PC-3 (cell line): ENCODE data around the gene AGO3. TPM values are rescaled to one million over a fixed set of nuclear protein-coding genes. Genes with fewer than 3 reads are reported as not detected.

Experiments
- ATAC-seq: fragments of 200-7000 bp; cut with Tn5 transposase; 2 replicates; pipeline ENCODE4 v1.9.1; 2020; ENCODE audit warnings: mild to moderate bottlenecking, moderate library complexity
- BruUV-seq: library from RNA; stranded (reverse); fragments of 400-500 nt; replicated peaks from 2 replicates; lab custom pipeline; 2021; lab: Mats Ljungman, UMichigan
- CTCF ChIA-PET: fragments of 300-600 bp; sonication (Branson Sonifier 250); formaldehyde crosslinking; loops from one replicate; lab custom pipeline; 2022; ENCODE audit warnings: antibody characterized with exemption; lab: Charles Lee
- POLR2A ChIA-PET: fragments of 300-600 bp; sonication (Branson Sonifier 250); formaldehyde crosslinking; loops from one replicate; lab custom pipeline; 2022; ENCODE audit warnings: antibody characterized with exemption; ENCODE audit not compliant: unreplicated experiment; lab: Charles Lee
- DNase-seq: peaks from one replicate; pipeline ENCODE4 v3.0.0-alpha.2; 2015
- H2AFZ ChIP-seq: fragments of 300-600 bp; sonication (generic); 2 replicates; pipeline ENCODE4 v1.6.0; 2016; ENCODE audit warnings: antibody characterized with exemption, low read length
- H3F3A ChIP-seq: fragments of 300-600 bp; sonication (generic); one replicate; pipeline ENCODE4 v1.6.0; 2017; ENCODE audit warnings: antibody characterized with exemption, low read length, control low read depth, mild to moderate bottlenecking; ENCODE audit not compliant: unreplicated experiment
- H3K27ac ChIP-seq: fragments of 300-600 bp; sonication (generic); 2 replicates; pipeline ENCODE4 v1.5.1; 2016; ENCODE audit warnings: mild to moderate bottlenecking, low read length
- H3K27me3 ChIP-seq: fragments of 300-600 bp; sonication (generic); 2 replicates; pipeline ENCODE4 v1.6.1; 2016; ENCODE audit warnings: low read length, mixed read lengths
- H3K36me3 ChIP-seq: fragments of 300-600 bp; sonication (generic); 2 replicates; pipeline ENCODE4 v1.6.1; 2016; ENCODE audit warnings: low read depth, mixed run types, low read length, mixed read lengths
- H3K4me1 ChIP-seq: fragments of 300-600 bp; sonication (generic); 2 replicates; pipeline ENCODE4 v1.5.1; 2016; ENCODE audit warnings: low read length; ENCODE audit not compliant: insufficient read depth
- H3K4me2 ChIP-seq: fragments of 300-600 bp; sonication (generic); 2 replicates; pipeline ENCODE4 v1.6.0; 2016; ENCODE audit warnings: low read length
- H3K4me3 ChIP-seq: fragments of 300-600 bp; sonication (generic); 2 replicates; pipeline ENCODE4 v1.5.1; 2016; ENCODE audit warnings: mild to moderate bottlenecking, low read length, mixed read lengths
- H3K79me2 ChIP-seq: fragments of 300-600 bp; sonication (generic); 2 replicates; pipeline ENCODE4 v1.6.1; 2017; ENCODE audit warnings: low read length, mixed read lengths
- H3K9ac ChIP-seq: fragments of 300-600 bp; sonication (generic); 2 replicates; pipeline ENCODE4 v1.6.0; 2016; ENCODE audit warnings: mild to moderate bottlenecking, low read length
- H3K9me2 ChIP-seq: fragments of 300-600 bp; sonication (generic); replicated peaks from 2 replicates; pipeline ENCODE4 v1.6.1; 2016; ENCODE audit warnings: mixed run types, low read length, mixed read lengths
- H3K9me3 ChIP-seq: fragments of 300-600 bp; sonication (generic); 2 replicates; pipeline ENCODE4 v1.6.1; 2016; ENCODE audit warnings: low read length, mixed read lengths
- H4K20me1 ChIP-seq: fragments of 300-600 bp; sonication (generic); 2 replicates; pipeline ENCODE4 v1.6.1; 2016; ENCODE audit warnings: low read length, mixed read lengths
- EZH2 ChIP-seq: fragments of 300-600 bp; sonication (generic); IDR thresholded peaks from one replicate; pipeline ENCODE4 v1.6.1; 2017; ENCODE audit warnings: antibody characterized with exemption, mild to moderate bottlenecking, low read length; ENCODE audit not compliant: unreplicated experiment
- EZH2phosphoT487 ChIP-seq: fragments of 300-600 bp; sonication (generic); IDR thresholded peaks from 2 replicates; pipeline ENCODE4 v1.6.1; 2018; ENCODE audit warnings: mild to moderate bottlenecking, antibody characterized with exemption, low read length, borderline replicate concordance
- intact Hi-C: fragments of 100-400 bp; cut with micrococcal nuclease; formaldehyde crosslinking; loops from 2 replicates; pipeline ENCODE4 v1.9.0; 2023
- total RNA-seq: library from RNA; depleted of rRNA; stranded (reverse); fragments of >200 nt; gene quantifications from 2 replicates; pipeline ENCODE4 v1.2.3, GENCODE V29; 2014
- TF ChIP-seq, protein P1 (sequence below): fragments of 300-600 bp; sonication (generic); conservative IDR thresholded peaks from 2 replicates; pipeline ENCODE4 v1.5.1; 2017; ENCODE audit warnings: antibody characterized with exemption, low read depth, mild to moderate bottlenecking, low read length

Gene AGO3
- total RNA-seq, 1 experiment from 2014 or later, result 17.7 TPM

DNA sequence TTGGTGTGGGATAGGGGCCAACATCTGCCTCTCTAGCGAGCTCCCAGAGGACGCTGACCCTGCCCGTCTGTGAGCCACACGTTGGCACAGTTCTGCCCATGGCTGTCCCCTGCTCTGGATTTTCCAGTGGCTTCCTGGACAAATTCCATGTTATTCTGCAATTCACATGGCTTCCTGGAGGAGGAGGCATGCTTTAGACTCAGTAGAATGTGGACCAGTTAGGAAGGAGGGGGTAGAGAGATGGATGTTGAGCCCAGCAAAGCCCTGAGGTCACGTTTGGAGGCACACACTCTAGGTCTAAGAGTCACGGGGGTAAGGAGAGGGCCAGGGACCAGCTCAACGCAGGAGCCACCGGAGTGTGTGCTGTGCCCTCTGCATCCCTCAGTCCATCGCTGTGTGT lies 181.9 kb downstream of the AGO3 start:
- no peak overlapping the region for H2AFZ ChIP-seq
- no peaks in the 10 kb centered on the region for H3K9me2 ChIP-seq
- no peak overlapping the region for H3K27ac ChIP-seq
- H3K79me2 ChIP-seq, result no peaks in the 10 kb centered on the region
- no peak overlapping the region for H3K4me3 ChIP-seq
- no peaks in the 10 kb centered on the region for H4K20me1 ChIP-seq
- DNase-seq (no peak), ATAC-seq (no peak)
- intact Hi-C loops, result no loop called here
- H3F3A ChIP-seq, result no peaks in the 10 kb centered on the region
- BruUV-seq, result no TSS peak
- no peaks in the 10 kb centered on the region for H3K36me3 ChIP-seq
- POLR2A ChIA-PET, result no interaction called here
- CTCF ChIA-PET, result no interaction called here
- no peaks in the 10 kb centered on the region for H3K27me3 ChIP-seq
- TF ChIP-seq EZH2phosphoT487 (no peak), EZH2 (no peak)
- TF ChIP-seq, protein P1, sequence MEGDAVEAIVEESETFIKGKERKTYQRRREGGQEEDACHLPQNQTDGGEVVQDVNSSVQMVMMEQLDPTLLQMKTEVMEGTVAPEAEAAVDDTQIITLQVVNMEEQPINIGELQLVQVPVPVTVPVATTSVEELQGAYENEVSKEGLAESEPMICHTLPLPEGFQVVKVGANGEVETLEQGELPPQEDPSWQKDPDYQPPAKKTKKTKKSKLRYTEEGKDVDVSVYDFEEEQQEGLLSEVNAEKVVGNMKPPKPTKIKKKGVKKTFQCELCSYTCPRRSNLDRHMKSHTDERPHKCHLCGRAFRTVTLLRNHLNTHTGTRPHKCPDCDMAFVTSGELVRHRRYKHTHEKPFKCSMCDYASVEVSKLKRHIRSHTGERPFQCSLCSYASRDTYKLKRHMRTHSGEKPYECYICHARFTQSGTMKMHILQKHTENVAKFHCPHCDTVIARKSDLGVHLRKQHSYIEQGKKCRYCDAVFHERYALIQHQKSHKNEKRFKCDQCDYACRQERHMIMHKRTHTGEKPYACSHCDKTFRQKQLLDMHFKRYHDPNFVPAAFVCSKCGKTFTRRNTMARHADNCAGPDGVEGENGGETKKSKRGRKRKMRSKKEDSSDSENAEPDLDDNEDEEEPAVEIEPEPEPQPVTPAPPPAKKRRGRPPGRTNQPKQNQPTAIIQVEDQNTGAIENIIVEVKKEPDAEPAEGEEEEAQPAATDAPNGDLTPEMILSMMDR, result no peak
- H3K4me1 ChIP-seq, result peaks cover 14% of the 10 kb centered on the region
- no peak overlapping the region for H3K9ac ChIP-seq
- no peaks in the 10 kb centered on the region for H3K9me3 ChIP-seq
- no peak overlapping the region for H3K4me2 ChIP-seq

DNA sequence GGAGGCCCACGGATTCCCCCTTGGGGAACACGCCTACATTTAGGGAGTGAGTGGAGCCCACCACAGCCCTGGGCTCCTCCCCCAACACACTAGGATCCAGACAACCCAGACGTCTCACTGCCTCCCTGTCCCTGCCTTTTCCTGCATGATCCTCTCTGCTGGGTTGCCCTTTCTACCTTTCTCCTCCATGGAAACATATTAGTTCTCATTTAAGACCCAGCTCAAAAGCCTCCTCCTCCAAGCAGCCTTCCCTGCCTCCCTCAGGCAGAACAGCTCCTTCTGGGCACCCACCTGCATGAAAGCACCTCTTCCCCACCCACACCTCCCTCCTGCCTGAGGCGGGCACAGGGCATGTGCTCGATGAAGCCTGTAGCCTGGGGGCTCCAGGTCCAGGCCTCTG lies 183.5 kb downstream of the AGO3 start:
- no peak overlapping the region for H2AFZ ChIP-seq
- no peaks in the 10 kb centered on the region for H3F3A ChIP-seq
- POLR2A ChIA-PET, result no interaction called here
- BruUV-seq, result no TSS peak
- no peak overlapping the region for H3K27ac ChIP-seq
- CTCF ChIA-PET, result no interaction called here
- peaks cover 2% of the 10 kb centered on the region for H3K4me1 ChIP-seq
- intact Hi-C loops, result no loop called here
- no peaks in the 10 kb centered on the region for H3K27me3 ChIP-seq
- H3K9ac ChIP-seq, result no peak overlapping the region
- TF ChIP-seq EZH2 (no peak), EZH2phosphoT487 (no peak)
- TF ChIP-seq, protein P1, result no peak
- H3K9me3 ChIP-seq, result no peaks in the 10 kb centered on the region
- no peaks in the 10 kb centered on the region for H3K79me2 ChIP-seq
- ATAC-seq (no peak), DNase-seq (no peak)
- H3K9me2 ChIP-seq, result no peaks in the 10 kb centered on the region
- H3K4me3 ChIP-seq, result no peak overlapping the region
- H4K20me1 ChIP-seq, result no peaks in the 10 kb centered on the region
- no peak overlapping the region for H3K4me2 ChIP-seq
- no peaks in the 10 kb centered on the region for H3K36me3 ChIP-seq

- no peak overlapping the region for H3K4me2 ChIP-seq
- DNase-seq (no peak), ATAC-seq (no peak)
- H3K9ac ChIP-seq, result no peak overlapping the region
- H3K36me3 ChIP-seq, result no peaks in the 10 kb centered on the region
- H3K4me3 ChIP-seq, result no peak overlapping the region
- no peak for TF ChIP-seq EZH2
- TF ChIP-seq, protein P1, result no peak
- TF ChIP-seq EZH2phosphoT487, result no peak
- no peak overlapping the region for H2AFZ ChIP-seq
- H3F3A ChIP-seq, result no peaks in the 10 kb centered on the region
- ChIA-PET POLR2A (no interaction called here), CTCF (no interaction called here)
- no peaks in the 10 kb centered on the region for H3K9me2 ChIP-seq
- intact Hi-C loops, result no loop called here
- no peaks in the 10 kb centered on the region for H4K20me1 ChIP-seq
- no peaks in the 10 kb centered on the region for H3K27me3 ChIP-seq
- no peak overlapping the region for H3K27ac ChIP-seq
- BruUV-seq, result no TSS peak
- H3K4me1 ChIP-seq, result no peaks in the 10 kb centered on the region
- no peaks in the 10 kb centered on the region for H3K9me3 ChIP-seq
- H3K79me2 ChIP-seq, result no peaks in the 10 kb centered on the region
These were observed 184.3 kb downstream of the AGO3 start for GRCh38 chr1:36115200-36115669.
